A549 (cell line): Measurements from ENCODE around the gene ASTL.

Experiments used
- CEBPB ChIP-seq, 2 experiments: fragments of >200 bp in 1 of 2; sonication (Bioruptor Twin) in 1 of 2; formaldehyde crosslinking in 1 of 2; IDR thresholded peaks; 2 replicates each; pipeline ENCODE4 v1.6.1; 2012 to 2016
- CHD2 ChIP-seq: fragments of 150-350 bp; IDR thresholded peaks from 2 replicates; pipeline ENCODE4 v1.6.1; 2014; ENCODE audit warnings: low read length; ENCODE audit not compliant: partially characterized antibody
- EP300 ChIP-seq, 2 experiments: fragments of >200 bp; sonication (Bioruptor Twin); formaldehyde crosslinking; IDR thresholded peaks; 2 replicates in 1 of 2; 3 replicates in 1 of 2; pipeline ENCODE4 v1.6.1; 2016 to 2017
- JUNB ChIP-seq: fragments of >200 bp; sonication (Bioruptor Twin); formaldehyde crosslinking; IDR thresholded peaks from 2 replicates; pipeline ENCODE4 v1.6.1; 2016
- MAFK ChIP-seq: fragments of 450-650 bp; IDR thresholded peaks from 2 replicates; pipeline ENCODE4 v1.6.1; 2014; ENCODE audit not compliant: partially characterized antibody
- NFE2L2 ChIP-seq: fragments of 150-350 bp; conservative IDR thresholded peaks from 2 replicates; pipeline ENCODE4 v1.6.1; 2014; ENCODE audit warnings: low read length
- NPAS2 ChIP-seq: fragments of 250-450 bp; sonication (Bioruptor Pico); IDR thresholded peaks from 2 replicates; pipeline ENCODE4 v1.8.0; 2022; ENCODE audit warnings: mild to moderate bottlenecking, moderate library complexity, borderline replicate concordance
- NR3C1 ChIP-seq: fragments of >200 bp; sonication (Bioruptor Twin); formaldehyde crosslinking; IDR thresholded peaks from 3 replicates; pipeline ENCODE4 v1.6.1; 2017
- POLR2A ChIP-seq: IDR thresholded peaks from 2 replicates; pipeline ENCODE4 v1.6.1; 2012; ENCODE audit warnings: mild to moderate bottlenecking, low read length
- TFCP2L1 ChIP-seq: fragments of 250-450 bp; sonication (Bioruptor Pico); IDR thresholded peaks from 2 replicates; pipeline ENCODE4 v1.5.0; 2021; ENCODE audit warnings: mild to moderate bottlenecking
- TP53 ChIP-seq: fragments of 250-450 bp; sonication (Bioruptor Pico); IDR thresholded peaks from 2 replicates; pipeline ENCODE4 v1.5.0; 2021; ENCODE audit warnings: mild to moderate bottlenecking, moderate library complexity
- ZC3H11A ChIP-seq: fragments of 450-650 bp; IDR thresholded peaks from 2 replicates; pipeline ENCODE4 v1.6.1; 2014; ENCODE audit warnings: antibody characterized with exemption, mild to moderate bottlenecking
- TF ChIP-seq, protein P1 (sequence below): fragments of >200 bp; sonication (Bioruptor Twin); formaldehyde crosslinking; IDR thresholded peaks from 3 replicates; pipeline ENCODE4 v1.5.1; 2016

DNA sequence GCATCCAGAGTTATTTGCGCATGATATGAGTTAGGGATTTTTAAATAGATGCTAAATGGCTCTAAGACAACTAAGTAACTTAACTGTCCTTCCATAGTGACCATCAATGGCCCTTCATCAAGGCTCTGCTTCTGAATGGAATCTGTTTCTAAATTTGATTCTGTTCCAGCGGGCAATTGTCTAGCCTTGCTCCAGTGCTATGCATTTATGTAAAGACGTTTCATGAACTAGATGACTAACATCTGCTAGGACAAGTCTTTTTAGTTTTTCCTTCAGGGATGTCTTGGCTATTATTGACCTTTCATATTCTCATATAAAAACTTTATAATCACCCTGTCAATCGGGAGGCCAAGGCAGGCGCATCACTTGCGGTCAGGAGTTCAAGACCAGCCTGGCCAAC lies 9.8 kb downstream of the ASTL start:
- TF ChIP-seq POLR2A (no peak), TP53 (no peak), TFCP2L1 (CRISPR knock-in tag) (no peak), NFE2L2 (no peak), CEBPB (IDR thresholded peaks at IDR 0.05) (no peak), EP300 (IDR thresholded peaks at IDR 0.05) (no peak), ZC3H11A (no peak), JUNB (no peak), CHD2 (no peak), MAFK (no peak), NPAS2 (no peak), NR3C1 (no peak)
- TF ChIP-seq, protein P1, sequence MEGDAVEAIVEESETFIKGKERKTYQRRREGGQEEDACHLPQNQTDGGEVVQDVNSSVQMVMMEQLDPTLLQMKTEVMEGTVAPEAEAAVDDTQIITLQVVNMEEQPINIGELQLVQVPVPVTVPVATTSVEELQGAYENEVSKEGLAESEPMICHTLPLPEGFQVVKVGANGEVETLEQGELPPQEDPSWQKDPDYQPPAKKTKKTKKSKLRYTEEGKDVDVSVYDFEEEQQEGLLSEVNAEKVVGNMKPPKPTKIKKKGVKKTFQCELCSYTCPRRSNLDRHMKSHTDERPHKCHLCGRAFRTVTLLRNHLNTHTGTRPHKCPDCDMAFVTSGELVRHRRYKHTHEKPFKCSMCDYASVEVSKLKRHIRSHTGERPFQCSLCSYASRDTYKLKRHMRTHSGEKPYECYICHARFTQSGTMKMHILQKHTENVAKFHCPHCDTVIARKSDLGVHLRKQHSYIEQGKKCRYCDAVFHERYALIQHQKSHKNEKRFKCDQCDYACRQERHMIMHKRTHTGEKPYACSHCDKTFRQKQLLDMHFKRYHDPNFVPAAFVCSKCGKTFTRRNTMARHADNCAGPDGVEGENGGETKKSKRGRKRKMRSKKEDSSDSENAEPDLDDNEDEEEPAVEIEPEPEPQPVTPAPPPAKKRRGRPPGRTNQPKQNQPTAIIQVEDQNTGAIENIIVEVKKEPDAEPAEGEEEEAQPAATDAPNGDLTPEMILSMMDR, result no peak
